ENCODE measurements around the gene POLR3K.

The POLR3K gene

DNA sequence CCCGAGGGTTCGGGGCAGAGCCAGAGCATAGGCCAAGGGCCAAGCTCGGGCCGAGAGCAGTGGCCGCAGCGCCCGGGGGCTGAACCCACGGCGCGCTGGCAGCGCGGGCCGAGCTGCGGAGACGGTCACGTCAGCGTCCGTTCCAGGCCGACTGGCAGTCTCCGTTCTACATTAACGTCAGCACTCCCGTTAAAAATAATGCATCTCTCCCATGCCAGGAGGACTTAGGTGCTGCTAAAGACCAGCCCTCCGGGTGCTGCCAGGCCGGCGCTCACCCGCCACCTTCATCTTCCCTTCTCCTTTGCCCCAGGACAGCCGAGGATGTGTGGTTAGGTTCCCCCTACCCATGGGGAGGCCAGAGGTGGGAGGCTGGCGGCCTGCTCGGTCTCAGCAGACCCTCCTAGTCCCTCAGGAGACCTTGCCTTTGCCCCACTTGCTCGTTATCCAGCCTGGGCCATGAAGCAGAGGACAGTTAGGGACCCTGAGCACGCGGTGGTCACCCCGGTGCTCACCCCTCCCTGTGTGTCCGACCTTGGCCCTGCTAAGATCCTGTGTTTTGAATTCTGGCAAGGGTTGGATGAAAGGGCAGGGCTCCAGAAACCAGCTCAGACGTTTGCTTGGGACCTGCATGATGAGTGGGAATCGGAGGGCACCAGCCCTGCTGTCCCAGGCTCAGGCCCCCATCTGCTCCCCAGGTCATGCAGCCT, 25.2 kb upstream of the POLR3K start:
- peak; percentile 60 to 67 for DNase-seq (ENCODE audit: low read depth in 2 of 2)
- peak overlapping the region; percentile 58 to 77 for H3K4me3 ChIP-seq (replicated peaks in 1 of 2; ENCODE audit: low read depth in 2 of 2, low read length in 2 of 2)
- no peak for TF ChIP-seq CTCF (IDR thresholded peaks at IDR 0.05; ENCODE audit: low read depth, low read length)

- TF ChIP-seq CTCF (IDR thresholded peaks at IDR 0.05; ENCODE audit: low read depth, low read length), result no peak
- peak; percentile 78 to 85 for DNase-seq (ENCODE audit: low read depth in 2 of 2)
- H3K4me3 ChIP-seq (replicated peaks in 1 of 2; ENCODE audit: low read depth in 2 of 2, low read length in 2 of 2), result peak within 1 kb of the TSS; percentile 58 to 77
These were observed 24.5 kb upstream of the POLR3K start, which contains the start of gene MPG for GRCh38 chr16:77807-78443. Gene MPG (plus strand): TSS chr16:78225. CDS start chr16:78310, 85 bp downstream.

DNA sequence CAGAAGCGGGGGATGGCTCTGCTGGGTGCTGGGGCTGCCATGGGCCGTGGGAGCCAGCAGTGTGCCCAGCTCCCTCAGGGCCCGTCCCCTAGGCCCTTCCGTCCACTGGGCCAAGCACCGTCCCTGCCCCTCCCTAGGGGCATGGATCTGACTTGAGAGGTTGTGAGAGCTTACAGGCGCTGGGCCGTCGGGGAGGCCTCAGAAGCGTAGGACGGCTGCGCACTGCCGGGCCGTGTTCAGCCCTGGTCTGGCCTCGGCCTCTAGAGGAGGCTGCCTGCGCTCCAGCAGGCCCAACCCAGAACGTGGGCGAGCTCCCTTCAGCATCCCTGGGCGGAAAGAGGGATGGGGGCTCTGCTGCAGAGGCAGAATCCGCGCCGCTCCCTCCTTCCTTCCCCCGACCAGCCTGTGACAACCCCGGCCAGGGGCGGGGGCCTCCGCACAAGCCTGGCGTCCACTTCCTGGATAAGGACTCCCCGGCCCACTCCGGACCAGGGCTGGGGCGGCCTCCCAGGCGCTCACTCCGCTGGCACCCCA, 23.9 kb upstream of the POLR3K start:
- H3K4me3 ChIP-seq (replicated peaks in 1 of 2; ENCODE audit: low read depth in 2 of 2, low read length in 2 of 2), result peak overlapping the region; percentile 33 to 77
- no peak for TF ChIP-seq CTCF (IDR thresholded peaks at IDR 0.05; ENCODE audit: low read depth, low read length)
- DNase-seq (ENCODE audit: low read depth in 2 of 2), result peak; percentile 79 to 85

- TF ChIP-seq CTCF (IDR thresholded peaks at IDR 0.05; ENCODE audit: low read depth, low read length), result no peak
- DNase-seq (ENCODE audit: low read depth in 2 of 2), result peak; percentile 82 to 91
- peak overlapping the region; percentile 33 to 77 for H3K4me3 ChIP-seq (replicated peaks in 1 of 2; ENCODE audit: low read depth in 2 of 2, low read length in 2 of 2)
These were observed 23.3 kb upstream of the POLR3K start for GRCh38 chr16:76535-77272.

- peak; percentile 42 for TF ChIP-seq CTCF (IDR thresholded peaks at IDR 0.05; ENCODE audit: low read depth, low read length)
- H3K4me3 ChIP-seq (replicated peaks in 1 of 2; ENCODE audit: low read depth in 2 of 2, low read length in 2 of 2), result no peak overlapping the region
- DNase-seq (ENCODE audit: low read depth in 2 of 2), result peak; percentile 88 to 93
These were observed 22.4 kb upstream of the POLR3K start for GRCh38 chr16:75580-76501.

Measured in cardiac fibroblast (primary cell).